HG02943 (cell line): Measurements from ENCODE around the gene SV2B.

ENCODE experiments used
- ATAC-seq: cut with Tn5 transposase; IDR thresholded peaks from one replicate; pipeline ENCODE4 v1.9.1; 2021; ENCODE audit warnings: mild to moderate bottlenecking, low read depth, moderate library complexity; ENCODE audit not compliant: unreplicated experiment

Gene SV2B

DNA sequence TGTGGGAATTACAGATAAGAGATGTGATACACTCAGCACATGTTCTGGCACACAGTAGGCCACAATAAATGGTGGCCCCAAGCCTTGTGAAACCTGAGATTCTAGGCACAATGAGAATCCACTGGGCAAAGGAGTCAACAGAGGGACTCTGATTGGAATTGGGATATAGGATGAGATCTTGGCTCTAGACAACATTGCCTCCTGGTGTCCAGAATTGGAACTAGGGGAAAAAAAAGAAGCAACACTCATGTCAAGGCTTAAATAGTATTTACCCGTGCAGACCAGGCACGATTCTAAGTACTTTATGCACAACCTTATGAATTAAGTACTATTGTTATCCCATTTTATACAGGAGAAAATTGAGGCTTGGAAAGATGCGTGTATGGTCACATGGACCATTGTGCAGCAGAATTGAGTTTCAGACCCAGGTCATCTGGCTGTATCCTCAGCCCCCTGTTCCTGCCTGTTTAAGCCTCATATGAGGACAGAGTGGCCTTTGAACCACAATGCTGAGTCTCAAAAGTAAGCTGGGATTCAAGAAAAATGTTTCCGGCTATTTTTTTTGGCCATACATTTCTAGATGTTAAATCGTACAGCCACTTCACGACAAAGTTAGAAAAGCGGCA, 124.8 kb downstream of the SV2B start:
- no peak for ATAC-seq

- ATAC-seq: no peak
These were observed 125.7 kb downstream of the SV2B start for GRCh38 chr15:91225741-91226140.

GRCh38 chr15:91227117-91227516, 127.1 kb downstream of the SV2B start:
- ATAC-seq: no peak

DNA sequence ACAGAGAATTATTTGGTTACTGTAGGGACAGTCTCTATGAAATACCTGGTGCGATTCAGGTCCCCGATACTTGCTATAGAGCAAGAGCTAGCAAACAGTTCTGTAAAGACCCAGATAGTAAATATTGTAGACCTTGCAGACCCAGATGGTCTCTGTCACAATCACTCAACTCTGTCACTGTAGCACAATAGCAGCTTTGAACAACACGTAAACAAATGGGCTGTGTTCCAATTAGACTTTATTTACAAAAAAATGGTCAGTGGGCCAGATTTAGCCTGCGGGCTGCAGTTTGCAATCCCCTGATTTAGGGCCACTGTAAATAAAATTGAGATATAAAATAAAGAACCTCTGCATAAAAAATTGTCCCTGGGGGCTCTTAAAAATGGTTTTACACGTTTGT, 127.7 kb downstream of the SV2B start:
- ATAC-seq: no peak

GRCh38 chr15:91228383-91228782, 128.3 kb downstream of the SV2B start:
- ATAC-seq: no peak

DNA sequence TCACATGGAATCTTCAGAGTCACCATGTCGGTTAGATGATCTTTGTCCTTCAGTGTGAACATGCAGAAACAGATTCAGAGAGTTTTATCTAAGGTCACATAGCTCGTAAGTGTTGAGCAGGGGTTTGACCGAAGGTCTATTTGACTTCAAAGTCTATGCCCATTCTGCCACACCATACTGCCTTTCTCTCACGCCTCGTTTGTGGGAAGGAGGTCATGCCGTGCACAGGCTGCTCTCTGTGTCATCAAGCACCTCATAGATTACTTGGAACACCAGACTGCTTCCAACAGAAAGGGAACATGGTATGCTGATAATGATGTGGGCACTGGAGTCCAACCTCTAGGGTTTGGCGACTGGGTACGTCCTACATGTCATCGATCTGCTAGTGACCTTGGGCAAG, 128.8 kb downstream of the SV2B start:
- ATAC-seq: no peak

GRCh38 chr15:91231703-91232102, 131.6 kb downstream of the SV2B start:
- no peak for ATAC-seq

DNA sequence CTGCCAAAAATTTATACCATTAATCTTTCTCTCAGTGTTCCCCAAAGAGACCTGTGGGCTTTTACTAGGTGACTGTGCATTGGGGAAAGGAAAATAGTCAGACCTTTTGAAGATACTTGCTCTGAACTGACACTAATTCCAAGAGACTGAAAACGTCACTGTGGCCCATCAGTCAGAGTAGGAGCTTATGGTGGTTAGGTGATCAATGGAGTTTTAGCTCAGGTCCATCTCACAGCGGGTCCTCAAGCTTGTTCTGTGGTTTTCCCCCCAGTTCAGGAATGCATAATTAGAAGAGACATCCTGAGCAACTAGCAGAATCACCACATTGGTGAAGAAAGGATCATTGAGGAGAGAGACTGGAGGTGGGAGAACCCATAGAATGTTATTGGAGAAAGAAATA, 134.7 kb downstream of the SV2B start:
- no peak for ATAC-seq

GRCh38 chr15:91235376-91235775, 135.3 kb downstream of the SV2B start:
- no peak for ATAC-seq

GRCh38 chr15:91237445-91237844, 137.4 kb downstream of the SV2B start:
- ATAC-seq: no peak

GRCh38 chr15:91238644-91239425, 138.8 kb downstream of the SV2B start:
- ATAC-seq: no peak

- no peak for ATAC-seq
These were observed 143.8 kb downstream of the SV2B start for GRCh38 chr15:91243826-91244225.

DNA sequence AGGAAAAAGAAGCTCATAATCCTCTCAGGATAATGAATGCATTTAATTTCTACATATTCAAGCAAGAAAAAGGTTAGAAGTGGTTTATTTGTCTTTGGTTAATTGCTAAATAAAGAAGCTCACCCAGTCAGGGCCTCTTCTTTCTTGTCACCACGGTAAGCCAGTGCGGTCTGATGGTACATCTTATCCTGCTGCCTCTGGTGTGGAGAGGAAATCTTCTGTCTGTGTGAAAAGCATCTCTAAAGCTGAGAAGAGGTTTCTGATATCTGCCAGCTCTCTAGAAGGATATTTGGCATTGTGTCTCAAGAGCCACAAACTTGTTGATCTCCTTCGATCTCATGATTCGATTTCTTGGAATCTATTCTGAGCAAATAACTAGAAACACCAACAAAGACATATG, 144.9 kb downstream of the SV2B start:
- no peak for ATAC-seq

- ATAC-seq: no peak
These were observed 146.9 kb downstream of the SV2B start for GRCh38 chr15:91246998-91247397.

DNA sequence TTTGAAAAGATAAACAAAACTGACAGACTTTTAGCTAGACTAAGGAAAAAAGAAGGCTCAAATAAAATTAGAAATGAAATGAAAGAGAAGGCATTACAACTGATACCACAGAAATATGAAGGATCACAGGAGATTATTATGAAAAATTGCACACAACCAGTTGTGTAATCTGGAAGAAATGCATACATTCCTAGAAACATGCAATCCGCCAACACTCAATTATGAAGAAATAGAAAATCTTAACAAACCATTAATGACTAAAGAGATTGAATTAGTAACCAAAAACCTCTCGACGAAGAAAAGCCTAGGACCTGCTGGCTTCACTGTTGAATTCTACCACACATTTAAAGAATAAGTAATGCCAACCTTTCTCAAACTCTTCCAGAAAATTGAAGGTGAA, 149.5 kb downstream of the SV2B start:
- ATAC-seq: no peak

DNA sequence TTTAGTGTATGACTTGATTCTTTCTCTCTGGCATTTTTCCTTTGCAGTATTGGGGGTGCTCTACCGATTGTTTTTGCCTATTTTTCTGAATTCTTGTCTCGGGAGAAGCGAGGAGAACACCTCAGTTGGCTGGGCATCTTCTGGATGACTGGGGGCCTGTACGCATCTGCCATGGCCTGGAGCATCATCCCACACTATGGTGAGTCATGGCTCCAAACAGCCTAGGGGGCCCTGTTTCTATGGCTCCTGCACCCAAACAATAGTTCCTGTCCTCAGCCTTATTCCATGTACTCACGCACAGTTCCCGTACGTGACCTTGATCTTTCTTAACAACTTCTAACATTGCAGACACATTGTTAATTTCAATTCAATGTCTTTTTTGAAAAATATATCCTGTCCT, 152.3 kb downstream of the SV2B start:
- no peak for ATAC-seq

GRCh38 chr15:91252756-91253155, 152.7 kb downstream of the SV2B start:
- ATAC-seq: no peak

DNA sequence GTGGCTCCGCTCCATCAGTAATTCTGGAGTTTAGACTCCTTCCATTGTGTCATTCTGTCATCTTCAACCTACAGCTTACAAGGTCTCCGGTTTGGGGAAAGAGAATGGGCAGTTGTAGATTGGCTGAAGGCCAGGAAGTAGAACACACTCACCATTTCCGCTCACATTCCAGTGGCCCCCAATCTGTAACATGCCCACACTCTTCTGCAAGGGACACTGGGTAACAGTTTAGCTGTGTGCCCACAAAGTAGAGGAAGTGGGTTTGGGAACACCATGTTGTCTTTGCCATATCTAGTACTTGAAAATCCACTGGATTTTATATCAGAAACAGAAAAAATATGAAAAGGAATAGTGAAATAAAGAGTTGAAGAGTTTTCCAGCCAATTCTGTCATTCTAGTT, 153.5 kb downstream of the SV2B start:
- ATAC-seq: no peak

GRCh38 chr15:91254766-91255165, 154.7 kb downstream of the SV2B start:
- ATAC-seq: no peak

DNA sequence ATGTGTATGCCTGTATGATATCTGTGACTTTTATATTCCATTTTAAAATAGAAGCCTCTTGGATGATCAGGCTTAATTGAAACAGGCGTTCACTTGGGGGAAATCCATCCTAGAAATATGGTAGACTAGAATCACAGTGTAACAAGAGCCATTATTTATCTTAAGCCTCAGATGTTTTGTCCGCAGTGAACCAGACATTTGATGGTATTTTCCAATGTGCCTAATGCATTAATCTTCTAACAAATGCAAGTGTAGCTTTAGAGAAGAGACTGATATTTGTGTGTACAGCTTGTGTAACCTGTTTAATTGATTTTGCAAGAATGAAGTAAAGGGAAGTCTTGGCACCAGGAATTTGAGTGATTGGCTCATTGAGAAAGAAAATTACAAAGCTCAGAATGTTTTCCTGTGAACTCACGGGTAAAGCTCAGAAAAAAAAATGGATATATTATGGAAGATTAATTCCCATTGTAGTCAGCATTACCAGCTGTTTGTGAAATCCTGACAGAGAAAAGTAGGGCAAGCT, 155.7 kb downstream of the SV2B start:
- ATAC-seq: no peak

DNA sequence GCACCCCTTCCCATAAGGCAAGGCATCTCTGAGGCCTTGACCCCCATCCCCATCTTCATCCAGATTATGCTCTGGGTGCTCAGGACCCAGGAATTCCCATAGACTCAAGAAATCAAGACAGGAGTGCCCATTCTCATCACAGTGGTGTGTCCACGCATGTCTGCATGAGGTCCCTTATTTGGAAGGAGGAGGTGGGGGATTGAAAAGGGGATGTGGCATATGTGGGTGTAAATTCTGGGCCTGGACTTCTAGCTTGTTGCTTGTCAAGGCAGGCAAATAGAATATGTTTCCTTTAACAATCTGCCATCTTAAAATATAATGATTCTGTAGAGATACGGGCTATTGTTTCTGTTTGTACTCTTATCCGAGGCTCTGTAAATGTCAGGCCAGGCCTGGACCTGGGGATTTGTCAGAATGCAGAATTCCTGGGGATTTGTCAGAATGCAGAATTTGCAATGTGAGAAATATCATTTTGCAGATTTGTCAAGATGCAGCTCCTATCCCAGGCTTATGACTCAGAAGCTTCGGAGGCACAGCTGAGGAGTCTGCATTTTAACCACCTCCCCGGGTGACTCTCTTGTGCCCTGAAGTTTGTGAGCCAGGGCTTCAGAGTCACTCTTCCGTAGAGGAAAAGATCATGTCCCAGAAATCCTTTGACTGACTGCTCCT, 157.8 kb downstream of the SV2B start:
- ATAC-seq: no peak

DNA sequence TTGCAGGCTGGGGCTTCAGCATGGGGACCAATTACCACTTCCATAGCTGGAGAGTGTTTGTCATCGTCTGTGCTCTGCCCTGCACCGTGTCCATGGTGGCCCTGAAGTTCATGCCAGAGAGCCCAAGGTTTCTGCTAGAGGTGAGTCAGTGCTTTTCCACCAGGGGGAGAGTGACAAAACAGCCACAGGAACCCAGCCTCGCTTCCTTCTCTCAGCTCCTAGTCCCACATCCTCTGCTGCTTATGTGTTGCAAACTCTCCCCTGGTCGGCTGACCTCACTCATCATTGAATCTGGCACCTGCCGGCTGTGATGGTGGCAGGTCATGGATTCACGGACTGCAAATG, 158.3 kb downstream of the SV2B start:
- no peak for ATAC-seq
